GM18873 (cell line): ENCODE results near the gene GPR15LG.
"Not testable (repeated sequence)": the region's sequence is repeated elsewhere in the genome, so short reads cannot be mapped to it uniquely, and the experiment has no call there.

Experiments
- ATAC-seq: cut with Tn5 transposase; IDR thresholded peaks from one replicate; pipeline ENCODE4 v1.9.1; 2021; ENCODE audit warnings: mild to moderate bottlenecking, moderate library complexity, moderate number of reproducible peaks; ENCODE audit not compliant: unreplicated experiment, low FRiP score

Gene GPR15LG

DNA sequence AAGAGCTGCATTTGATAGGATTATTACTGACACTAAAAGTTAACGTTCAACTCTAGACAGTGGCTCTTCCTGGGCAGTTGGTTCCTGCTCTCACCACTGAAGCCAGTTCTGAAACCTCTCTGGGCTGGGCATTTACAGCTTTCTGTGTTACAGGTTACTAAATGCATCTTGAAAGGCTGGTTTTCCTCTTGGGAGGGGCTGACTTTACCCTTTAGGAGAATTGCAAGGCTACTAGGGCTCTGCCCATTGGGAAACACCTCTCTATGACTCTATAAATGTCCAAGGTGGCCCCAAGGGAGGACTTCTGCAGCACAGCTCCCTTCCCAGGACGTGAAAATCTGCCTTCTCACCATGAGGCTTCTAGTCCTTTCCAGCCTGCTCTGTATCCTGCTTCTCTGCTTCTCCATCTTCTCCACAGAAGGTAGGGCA, at the start of gene GPR15LG:
TSS of gene GPR15LG (plus strand) at position 301 of the 429 bp plus-strand sequence. CDS start at position 352, 51 bp downstream.
- ATAC-seq, result peak; percentile 40

DNA sequence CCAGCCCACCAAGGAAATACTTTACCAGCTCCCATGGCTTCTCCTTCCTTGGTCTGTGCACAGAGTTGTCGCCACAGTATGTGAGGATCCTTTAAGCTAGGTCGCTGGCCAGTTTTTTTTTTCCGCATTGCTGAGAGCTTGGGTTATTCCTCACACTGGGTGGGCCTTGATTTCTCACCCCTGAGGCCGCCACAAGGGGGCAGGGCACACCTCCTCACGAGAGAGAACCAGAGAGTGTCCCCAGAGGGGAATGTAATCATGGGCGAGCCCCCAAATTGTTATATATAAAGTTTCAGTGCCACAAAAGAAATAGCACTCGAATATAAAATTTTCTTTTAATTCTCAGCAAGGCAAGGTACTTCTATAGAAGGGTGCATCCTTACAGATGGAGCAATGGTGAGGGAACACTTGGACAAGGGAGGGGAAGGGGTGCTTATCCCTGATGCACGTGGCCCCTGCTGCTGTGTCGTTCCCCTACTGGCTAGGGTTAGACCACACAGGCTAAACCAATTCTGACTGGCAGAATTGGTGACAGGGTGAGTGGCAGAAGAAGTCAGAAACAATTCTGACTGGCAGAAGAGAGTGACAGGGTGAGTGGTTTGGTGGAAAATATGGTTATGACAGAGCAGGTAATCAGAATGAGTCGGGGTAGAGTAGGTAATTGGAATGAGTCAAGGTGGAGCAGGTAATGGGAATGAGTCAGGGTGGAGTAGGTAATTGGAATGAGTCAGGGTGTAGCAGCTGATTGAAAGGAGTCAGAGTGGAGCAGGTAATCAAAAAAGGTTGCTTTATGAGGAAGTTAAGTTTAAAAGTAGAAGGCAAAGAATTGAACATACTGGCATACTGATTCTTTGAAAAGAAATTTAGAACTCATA, 47.5 kb upstream of the GPR15LG start:
- ATAC-seq, result not testable (repeated sequence)

DNA sequence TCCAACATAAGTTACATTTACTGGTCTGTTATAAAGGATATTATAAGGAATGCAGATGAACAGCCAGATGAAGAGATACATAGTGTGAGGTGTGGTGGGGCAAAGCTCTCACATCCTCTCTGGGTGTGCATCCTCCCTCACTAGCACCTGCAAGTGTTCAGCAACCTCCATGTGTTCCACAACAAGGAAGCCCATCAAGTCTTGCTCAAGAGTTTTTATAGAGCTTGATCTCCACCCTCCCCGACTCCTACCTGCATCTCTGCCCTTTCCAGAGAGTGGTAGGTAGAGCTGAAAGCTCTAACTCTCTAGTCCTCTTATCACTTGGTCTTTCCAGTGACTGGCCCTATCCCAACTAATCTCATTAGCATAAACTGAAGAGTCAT, 46.8 kb upstream of the GPR15LG start:
- ATAC-seq, result no peak

DNA sequence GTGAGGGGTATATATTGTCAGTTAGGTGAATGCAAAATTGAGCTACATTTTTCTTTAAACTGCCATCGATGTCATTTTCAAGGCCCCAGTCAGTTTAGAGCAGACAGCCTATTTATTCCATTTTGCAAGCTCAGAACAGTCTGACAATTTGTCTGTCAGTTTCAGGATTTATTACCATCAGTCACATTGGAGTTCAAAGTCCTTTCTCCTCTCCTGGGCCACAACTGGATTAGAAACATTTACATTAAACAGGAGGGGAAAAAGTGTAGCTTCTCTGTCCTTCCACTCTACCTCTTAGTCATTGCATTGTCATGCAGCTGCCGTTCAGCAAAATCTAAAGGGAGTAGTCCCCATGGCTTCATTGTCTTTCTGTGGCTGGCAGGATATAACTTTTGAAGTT, 37.8 kb upstream of the GPR15LG start:
- no peak for ATAC-seq

DNA sequence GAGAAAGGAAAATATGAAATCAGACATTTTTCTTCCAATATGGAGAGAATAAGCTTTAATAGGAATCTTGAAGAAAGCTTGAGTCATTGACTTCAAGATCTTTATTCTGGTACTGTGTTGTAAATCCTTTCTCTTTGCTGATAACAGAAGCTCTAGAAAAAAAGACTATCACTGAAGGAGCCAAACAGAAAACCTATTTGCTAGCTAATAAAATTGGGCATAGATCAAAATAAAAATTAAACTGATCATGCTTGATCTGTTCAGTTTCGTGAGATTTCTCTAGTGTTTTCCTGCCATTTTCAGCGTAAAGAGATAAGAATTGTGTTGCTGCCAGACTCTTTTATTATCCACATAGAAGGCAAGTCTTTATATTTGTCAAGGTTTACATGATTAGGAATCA, 35.8 kb upstream of the GPR15LG start:
- no peak for ATAC-seq

DNA sequence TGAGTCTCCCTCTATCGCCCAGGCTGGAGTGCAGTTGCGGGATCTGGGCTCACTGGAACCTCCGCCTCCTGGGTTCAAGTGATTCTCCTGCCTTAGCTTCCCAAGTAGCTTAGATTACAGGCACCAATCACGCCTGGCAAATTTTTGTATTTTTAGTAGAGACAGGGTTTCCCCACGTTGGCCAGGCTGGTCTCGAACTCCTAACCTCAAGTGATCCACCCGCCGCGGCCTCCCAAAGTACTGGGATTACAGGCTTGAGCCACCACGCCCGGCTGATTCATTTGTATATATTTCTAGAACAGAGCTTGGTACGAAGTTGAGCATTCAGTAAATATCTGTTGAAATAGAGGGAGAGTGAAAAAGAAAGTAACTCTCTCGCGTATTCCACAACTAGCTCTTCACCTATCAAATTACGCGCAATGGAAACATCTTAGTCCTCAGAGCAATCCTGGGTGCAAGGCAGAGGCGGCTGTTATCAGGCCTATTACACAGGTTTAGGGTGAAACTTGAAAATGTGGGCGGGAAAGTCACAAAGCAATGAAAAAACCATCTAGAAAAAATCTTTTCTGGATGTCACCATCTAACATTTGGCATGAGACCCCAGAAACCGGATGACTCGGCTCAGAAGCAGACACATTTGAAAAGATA, 35.0 kb upstream of the GPR15LG start:
- no peak for ATAC-seq

DNA sequence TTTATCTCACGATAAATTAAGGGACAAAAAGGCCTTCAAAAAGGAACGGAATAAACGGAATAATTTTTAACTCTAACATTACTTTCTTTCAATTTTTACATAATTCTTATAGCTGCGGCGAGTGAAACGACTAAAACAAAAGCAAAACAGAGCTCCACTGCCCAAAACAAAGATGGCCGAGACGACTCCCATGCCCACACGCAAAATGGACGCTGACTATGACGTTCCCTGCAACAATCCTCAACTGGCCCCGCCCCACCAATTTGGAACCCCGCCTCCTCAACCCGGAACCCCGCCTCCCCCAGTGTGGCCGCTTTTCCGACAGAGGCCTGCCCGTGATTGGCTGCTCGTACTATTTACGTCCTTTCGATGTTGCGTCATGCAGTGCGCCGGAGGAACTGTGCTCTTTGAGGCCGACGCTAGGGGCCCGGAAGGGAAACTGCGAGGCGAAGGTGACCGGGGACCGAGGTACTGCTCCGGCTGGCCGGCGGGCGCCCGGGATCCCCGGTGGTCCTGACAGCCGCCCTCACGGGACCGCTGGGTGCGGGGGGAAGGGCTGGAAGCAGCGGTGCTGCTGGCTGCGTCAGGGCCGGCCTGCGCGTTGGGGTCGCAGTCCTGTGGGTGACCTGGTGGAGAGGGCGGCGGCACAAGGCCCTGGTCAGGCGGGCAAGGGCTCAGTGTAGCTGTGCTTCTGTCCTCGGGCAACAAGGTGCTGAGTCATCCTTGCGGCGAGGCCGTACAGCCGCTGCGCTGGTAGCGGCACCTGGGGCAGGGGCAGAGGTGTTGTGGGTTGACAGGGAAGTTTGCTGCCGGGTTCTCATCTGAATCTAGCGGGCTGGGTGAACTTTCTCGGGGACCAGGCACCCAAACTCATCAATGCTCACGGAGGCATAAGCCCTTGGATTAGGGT, 34.2 kb upstream of the GPR15LG start, which contains the start of gene GHITM:
TSS of gene GHITM (plus strand) at position 384 of the 910 bp plus-strand sequence. CDS start 1,992 bp downstream, outside the sequence.
- ATAC-seq, result peak; percentile 98

DNA sequence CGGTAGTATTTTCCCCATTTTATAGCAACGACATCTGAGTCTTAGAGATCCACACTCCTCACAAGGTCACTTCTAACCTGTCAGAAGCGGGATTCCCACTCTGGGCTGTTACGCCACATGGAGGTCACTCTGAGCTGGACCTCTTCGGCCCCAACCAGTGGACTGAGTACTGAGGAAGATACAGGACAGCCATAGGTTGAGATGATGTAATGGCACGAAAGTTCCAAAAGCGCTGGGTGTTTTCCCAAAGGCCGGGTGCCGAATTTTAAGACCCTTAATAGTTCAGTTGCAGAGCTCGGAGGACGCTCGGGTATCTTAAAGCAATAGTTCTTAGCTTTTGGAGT, 33.6 kb upstream of the GPR15LG start:
- peak; percentile 4 for ATAC-seq

DNA sequence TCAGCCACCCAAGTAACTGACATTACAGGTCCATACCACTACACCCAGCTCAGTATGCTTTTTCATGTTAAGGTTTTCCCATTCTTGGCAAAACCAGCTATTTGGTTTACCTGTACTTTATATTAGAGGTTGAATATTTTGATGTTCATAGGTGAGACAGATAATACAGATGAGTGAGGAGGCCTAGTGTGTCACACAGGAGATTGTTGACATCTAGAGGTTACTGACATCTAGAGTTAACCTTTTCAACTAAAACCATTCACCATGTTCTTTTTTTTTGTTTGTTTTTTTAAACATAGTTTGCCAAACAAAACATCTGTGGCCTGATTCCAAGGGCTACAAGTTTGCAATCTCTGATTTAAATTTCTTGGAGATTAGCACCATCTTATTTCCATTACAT, 26.3 kb upstream of the GPR15LG start:
- no peak for ATAC-seq

DNA sequence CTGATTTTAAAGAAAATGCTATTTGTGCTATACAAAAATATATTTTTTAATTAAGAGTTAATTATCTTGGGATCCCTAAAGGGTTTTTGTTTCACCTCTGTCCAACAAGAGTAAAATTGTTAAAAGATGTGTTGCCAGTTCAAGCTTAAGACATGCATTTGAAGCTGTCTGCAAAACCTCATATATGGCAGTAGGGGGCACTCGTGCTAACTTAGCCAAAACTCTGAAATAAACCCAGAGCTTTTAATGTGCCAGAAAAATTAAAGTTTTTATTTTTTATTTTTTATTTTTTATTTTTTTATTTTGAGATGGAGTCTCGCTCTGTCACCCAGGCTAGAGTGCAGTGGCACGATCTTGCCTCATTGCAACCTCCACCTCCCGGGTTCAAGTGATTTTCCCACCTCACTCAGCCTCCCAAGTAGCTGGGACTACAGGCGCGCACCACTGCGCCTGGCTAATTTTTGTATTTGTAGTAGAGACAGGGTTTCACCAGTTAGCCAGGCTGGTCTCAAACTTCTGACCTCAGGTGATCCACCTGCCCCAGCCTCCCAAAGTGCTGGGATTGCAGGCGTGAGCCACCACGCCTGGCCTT, 25.5 kb upstream of the GPR15LG start:
- ATAC-seq, result not testable (repeated sequence)

DNA sequence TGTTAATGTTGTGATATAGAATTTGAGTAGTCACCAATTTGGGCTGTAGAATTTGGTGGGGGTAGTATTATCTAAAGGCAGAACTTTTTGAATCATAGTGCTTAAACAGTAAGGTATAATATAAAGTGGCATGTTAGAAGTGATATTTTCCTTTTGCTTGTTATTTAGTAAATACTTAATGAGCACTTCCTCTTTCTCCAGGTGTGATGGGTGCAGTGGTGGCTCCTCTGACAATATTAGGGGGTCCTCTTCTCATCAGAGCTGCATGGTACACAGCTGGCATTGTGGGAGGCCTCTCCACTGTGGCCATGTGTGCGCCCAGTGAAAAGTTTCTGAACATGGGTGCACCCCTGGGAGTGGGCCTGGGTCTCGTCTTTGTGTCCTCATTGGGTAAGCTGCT, 23.7 kb upstream of the GPR15LG start:
- ATAC-seq, result no peak

DNA sequence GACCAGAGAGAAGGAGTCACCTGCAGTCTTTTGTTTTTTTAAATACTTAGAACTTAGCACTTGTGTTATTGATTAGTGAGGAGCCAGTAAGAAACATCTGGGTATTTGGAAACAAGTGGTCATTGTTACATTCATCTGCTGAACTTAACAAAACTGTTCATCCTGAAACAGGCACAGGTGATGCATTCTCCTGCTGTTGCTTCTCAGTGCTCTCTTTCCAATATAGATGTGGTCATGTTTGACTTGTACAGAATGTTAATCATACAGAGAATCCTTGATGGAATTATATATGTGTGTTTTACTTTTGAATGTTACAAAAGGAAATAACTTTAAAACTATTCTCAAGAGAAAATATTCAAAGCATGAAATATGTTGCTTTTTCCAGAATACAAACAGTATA, 20.8 kb upstream of the GPR15LG start:
- no peak for ATAC-seq

DNA sequence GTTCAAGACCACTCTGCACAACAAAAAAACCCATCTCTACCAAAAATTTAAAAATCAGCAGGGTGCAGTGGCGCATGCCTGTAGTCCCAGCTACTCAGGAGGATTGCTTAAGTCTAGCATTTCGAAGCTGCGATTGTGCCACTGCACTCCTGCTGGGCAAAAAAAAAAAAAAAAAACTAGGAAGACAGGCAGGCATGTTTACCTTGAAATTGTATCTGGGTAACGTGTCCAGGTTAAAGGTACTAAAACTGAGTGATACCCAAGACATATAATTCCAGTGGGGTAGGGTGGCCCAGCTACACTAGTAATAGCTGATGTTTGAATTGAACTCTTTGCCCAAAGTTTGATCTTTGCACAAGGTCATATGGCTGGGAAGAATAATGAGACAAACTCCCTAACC, 18.1 kb upstream of the GPR15LG start:
- ATAC-seq, result no peak

DNA sequence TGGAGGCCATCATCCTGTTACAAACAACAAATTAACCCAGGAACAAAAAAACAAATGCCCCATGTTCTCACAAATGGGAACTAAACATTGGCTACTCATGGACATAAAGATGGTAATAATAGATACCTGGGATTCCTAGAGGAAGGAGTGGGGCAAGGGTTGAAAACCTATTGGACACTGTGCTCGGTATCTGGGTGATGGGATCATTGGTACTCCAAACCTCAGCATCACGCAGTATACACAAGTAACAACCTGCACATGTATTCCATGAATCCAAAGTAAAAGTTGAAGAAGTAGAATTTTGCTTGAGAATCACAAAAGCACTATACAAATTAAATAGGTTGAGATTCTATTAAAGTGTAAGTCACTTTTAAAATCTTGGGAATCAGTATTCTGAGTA, 17.6 kb upstream of the GPR15LG start:
- no peak for ATAC-seq

DNA sequence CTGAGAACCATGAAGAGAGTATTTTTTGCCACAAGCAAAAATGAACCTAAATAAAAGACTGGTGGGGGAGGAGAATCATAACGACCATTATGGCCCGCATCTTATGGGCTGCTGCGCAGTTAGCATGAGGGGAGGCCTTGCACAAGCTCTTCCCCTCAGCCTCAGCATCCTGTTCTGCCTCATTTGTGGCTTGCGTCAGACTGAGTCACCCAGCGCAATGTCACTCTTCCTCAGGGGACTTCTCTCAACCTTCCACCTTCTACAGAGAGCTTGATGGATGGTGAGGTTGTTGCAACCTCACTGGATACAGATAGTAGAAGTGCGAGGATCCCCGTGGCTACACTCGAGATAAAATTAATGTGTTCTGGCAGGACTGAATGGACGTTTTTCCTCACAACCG, 16.8 kb upstream of the GPR15LG start:
- peak; percentile 48 for ATAC-seq

DNA sequence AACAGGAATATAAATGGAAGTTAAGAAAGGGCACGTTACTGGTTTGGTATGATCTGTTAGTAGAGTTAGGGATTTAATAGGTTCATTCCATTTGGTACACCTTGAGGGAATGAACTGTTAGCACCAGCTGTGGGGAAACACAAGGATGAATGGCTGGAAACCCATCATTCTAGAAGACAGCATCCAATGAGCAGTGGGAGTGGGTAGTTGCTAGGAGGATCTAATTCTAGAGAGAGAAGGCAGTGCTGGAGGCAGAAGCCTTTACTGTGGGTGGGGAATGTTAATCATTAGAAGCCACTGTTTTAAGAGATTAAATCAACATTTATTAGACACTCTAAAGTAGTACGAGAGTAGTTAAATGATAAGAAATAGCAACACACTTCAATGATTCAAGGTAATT, 15.5 kb upstream of the GPR15LG start:
- no peak for ATAC-seq

DNA sequence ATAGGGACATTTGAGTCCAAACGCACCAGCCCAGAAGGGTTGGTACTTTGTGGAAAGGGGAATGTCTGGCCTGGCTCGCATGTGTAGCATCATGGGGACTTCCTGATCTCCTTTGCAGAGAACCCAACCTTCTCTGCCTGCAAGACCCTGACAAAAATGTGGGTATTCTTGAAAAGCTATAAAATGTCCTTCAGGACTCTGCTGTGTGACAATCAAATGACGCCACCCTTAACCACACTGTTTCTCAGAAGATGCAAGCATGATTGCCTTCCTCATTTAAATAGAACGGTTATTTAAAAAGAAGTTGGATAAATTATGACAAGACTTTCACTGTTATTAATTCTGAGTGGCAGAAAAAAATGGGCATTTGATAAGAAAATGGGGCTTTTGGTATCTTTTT, 15.1 kb upstream of the GPR15LG start:
- no peak for ATAC-seq

DNA sequence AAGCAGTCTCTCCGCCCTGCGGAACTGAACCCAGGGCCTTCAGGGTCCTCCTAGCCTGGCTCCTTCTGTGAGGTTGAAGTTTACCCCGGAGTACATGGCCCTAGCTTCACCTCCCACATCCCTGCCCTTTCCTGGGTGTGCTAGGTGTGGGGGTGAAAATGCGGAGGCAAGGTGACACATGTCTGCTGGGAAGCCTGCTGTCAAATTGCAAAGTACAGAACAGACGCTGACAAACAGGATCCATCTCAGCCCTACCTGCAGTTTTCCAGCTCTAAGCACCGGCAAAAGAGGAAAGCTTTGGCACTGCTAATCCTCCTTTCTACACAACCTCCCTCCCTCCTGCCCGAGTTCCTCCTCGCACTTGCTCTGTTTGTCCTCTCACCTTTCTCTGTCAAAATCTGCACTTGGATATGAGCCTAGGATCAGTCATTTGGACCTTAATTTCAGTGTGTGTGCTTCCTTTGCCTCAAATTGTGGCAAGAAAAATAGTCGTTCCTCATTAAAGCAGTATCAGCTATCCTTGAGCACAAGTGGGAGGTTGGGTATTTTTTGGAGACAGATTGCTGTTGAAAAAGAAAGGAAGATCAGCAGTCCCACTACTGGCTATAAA, 14.4 kb upstream of the GPR15LG start:
- no peak for ATAC-seq

DNA sequence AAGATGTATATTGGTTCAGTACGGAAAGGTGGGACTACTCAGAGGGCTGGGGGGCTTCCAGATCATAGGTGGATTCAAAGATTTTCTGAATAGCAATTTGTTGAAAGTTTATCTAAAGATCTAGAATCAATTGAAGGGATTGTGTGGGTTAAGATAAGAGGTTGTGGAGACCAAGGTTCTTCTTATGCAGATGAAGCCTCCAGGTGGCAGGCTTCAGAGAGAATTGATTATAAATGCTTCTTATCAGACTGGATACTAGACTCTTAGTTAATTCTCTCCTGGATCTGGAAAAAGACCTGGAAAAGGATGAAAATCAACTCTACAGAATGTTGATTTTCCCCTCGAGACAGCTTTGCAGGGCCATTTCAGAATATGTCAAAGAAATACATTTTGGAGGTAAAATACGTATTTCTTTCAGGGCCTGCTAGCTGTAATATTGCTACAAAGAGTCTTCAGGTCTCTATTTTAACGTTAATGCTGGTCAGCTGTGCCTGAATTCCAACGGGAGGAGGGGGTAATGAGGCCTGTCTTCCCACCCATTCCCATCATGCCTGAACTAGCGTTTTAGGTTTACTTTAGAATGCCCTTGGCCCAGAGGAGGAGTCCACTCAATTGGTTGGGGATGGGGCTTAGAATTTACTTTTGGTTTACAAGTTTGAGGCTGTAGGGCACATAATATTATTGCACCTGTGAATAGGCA, 12.8 kb upstream of the GPR15LG start:
- ATAC-seq, result no peak
